Stimulated activated naive CD4-positive, alpha-beta T cell (primary cell): ENCODE measurements around the gene UGDH.
A peak's percentile ranks its signal among the peaks of the same experiment; 100 is the strongest.

ENCODE experiments used
- DNase-seq, 6 experiments: peaks; one replicate each; lab custom pipeline; 2025; lab: John Stamatoyannopoulos, UW

Gene UGDH

GRCh38 chr4:39452860-39453587 lies 74.2 kb downstream of the UGDH start:
- peak in 1 of 6 experiments; percentile 12 for DNase-seq

GRCh38 chr4:39452153-39452859 lies 74.9 kb downstream of the UGDH start:
- no peak for DNase-seq

GRCh38 chr4:39451423-39452023 lies 75.7 kb downstream of the UGDH start:
- DNase-seq, result no peak

- no peak for DNase-seq
Observed at GRCh38 chr4:39450618-39451017, 76.6 kb downstream of the UGDH start.
